HEK293 (cell line): ENCODE results near the gene ACOT7.

Experiments
- RBAK ChIP-seq: fragments of 450-650 bp; formaldehyde crosslinking; IDR thresholded peaks from 2 replicates; pipeline ENCODE4 v1.5.1; 2016; ENCODE audit warnings: missing biosample characterization, missing genetic modification characterization
- ZBTB17 ChIP-seq: fragments of 450-650 bp; formaldehyde crosslinking; IDR thresholded peaks from 2 replicates; pipeline ENCODE4 v1.5.1; 2016; ENCODE audit warnings: missing biosample characterization, missing genetic modification characterization
- ZNF121 ChIP-seq: fragments of 450-650 bp; formaldehyde crosslinking; IDR thresholded peaks from 2 replicates; pipeline ENCODE4 v1.5.1; 2016; ENCODE audit warnings: missing biosample characterization, missing genetic modification characterization
- ZNF146 ChIP-seq: fragments of 450-650 bp; formaldehyde crosslinking; IDR thresholded peaks from 2 replicates; pipeline ENCODE4 v1.5.1; 2016; ENCODE audit warnings: missing biosample characterization, missing genetic modification characterization
- ZNF335 ChIP-seq: fragments of 450-650 bp; formaldehyde crosslinking; conservative IDR thresholded peaks from 2 replicates; pipeline ENCODE4 v1.5.1; 2016; ENCODE audit warnings: missing biosample characterization, missing genetic modification characterization
- ZNF391 ChIP-seq: fragments of 450-650 bp; formaldehyde crosslinking; IDR thresholded peaks from 2 replicates; pipeline ENCODE4 v1.5.1; 2016; ENCODE audit warnings: low read depth, missing biosample characterization, missing genetic modification characterization, borderline replicate concordance
- ZNF521 ChIP-seq: fragments of 450-650 bp; formaldehyde crosslinking; IDR thresholded peaks from 2 replicates; pipeline ENCODE4 v1.5.1; 2017; ENCODE audit warnings: missing biosample characterization, mild to moderate bottlenecking, missing genetic modification characterization
- ZNF777 ChIP-seq: fragments of 450-650 bp; formaldehyde crosslinking; IDR thresholded peaks from 2 replicates; pipeline ENCODE4 v1.5.1; 2017; ENCODE audit warnings: missing biosample characterization, missing genetic modification characterization, borderline replicate concordance
- TF ChIP-seq, protein P1 (sequence below): fragments of 450-650 bp; formaldehyde crosslinking; IDR thresholded peaks from 2 replicates; pipeline ENCODE4 v1.5.1; 2017; ENCODE audit warnings: missing biosample characterization, missing genetic modification characterization
- TF ChIP-seq, protein P2 (sequence below): fragments of 450-650 bp; formaldehyde crosslinking; IDR thresholded peaks from 2 replicates; pipeline ENCODE4 v1.5.1; 2016; ENCODE audit warnings: missing biosample characterization, missing genetic modification characterization
- TF ChIP-seq, protein P3 (sequence below): fragments of 450-650 bp; formaldehyde crosslinking; IDR thresholded peaks from 2 replicates; pipeline ENCODE4 v1.5.1; 2017; ENCODE audit warnings: missing biosample characterization, mild to moderate bottlenecking, missing genetic modification characterization, moderate library complexity
- TF ChIP-seq, protein P4 (sequence below): fragments of 450-650 bp; formaldehyde crosslinking; IDR thresholded peaks from 2 replicates; pipeline ENCODE4; 2016; ENCODE audit warnings: missing biosample characterization, missing genetic modification characterization
- TF ChIP-seq, protein P5 (sequence below): fragments of 450-650 bp; formaldehyde crosslinking; conservative IDR thresholded peaks from 2 replicates; pipeline ENCODE4 v1.5.1; 2016; ENCODE audit warnings: low read depth, missing biosample characterization, missing genetic modification characterization
- TF ChIP-seq, protein P6 (sequence below): fragments of 450-650 bp; formaldehyde crosslinking; IDR thresholded peaks from 2 replicates; pipeline ENCODE4 v1.5.1; 2016; ENCODE audit warnings: missing biosample characterization, missing genetic modification characterization

Gene ACOT7

DNA sequence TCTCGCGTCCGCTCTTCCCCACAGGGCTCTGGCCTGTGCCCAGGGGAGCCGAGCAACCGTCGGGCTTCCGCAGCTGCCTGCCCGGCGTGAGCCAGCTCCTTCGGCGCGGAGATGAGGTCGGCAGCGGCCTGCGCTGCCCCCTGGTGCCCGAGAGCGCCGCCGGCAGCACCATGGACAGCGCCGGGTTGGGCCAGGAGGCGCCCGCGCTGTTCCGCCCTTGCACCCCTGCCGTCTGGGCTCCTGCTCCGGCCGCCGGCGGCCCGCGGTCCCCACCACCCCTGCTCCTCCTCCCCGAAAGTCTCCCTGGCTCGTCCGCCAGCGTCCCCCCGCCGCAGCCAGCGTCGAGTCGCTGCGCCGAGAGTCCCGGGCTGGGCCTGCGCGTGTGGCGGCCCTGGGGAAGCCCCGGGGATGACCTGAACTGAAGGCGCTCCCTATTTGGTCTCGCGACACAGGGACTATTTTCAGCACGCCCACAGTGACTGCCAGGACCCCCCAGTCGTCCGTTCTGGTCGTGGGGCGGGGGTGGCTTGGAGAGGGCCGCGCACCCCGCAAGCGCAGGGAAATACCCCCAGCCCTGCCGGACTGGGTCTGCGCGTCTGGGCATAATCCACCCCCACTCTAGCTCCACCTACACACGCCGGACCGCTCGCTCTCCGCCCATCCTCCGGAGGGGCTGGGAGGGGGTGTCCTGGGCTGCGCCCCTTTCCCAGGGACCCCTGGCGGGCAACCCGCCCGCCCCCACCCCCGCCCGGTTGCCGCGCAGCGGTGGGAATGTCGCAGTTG lies 148.3 kb downstream of the ACOT7 start (continued):
- TF ChIP-seq ZNF121 (tag by site-specific recombination) (0 out of 2 replicates have a peak, but pooled peaks have one; percentile 10), RBAK (no peak), ZNF521 (tag by site-specific recombination) (no peak), ZNF335 (tag by site-specific recombination) (peak; percentile 86), ZNF777 (tag by site-specific recombination) (peak; percentile 84; the same call in 1 of the 2 replicates), ZBTB17 (tag by site-specific recombination) (peak; percentile 35; the same call in 1 of the 2 replicates), ZNF146 (tag by site-specific recombination) (peak; percentile 5; the same call in 1 of the 2 replicates), ZNF391 (tag by site-specific recombination) (peak; percentile 78)
- TF ChIP-seq, protein P1, sequence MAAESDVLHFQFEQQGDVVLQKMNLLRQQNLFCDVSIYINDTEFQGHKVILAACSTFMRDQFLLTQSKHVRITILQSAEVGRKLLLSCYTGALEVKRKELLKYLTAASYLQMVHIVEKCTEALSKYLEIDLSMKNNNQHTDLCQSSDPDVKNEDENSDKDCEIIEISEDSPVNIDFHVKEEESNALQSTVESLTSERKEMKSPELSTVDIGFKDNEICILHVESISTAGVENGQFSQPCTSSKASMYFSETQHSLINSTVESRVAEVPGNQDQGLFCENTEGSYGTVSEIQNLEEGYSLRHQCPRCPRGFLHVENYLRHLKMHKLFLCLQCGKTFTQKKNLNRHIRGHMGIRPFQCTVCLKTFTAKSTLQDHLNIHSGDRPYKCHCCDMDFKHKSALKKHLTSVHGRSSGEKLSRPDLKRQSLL (tag by site-specific recombination) = 0 out of 2 replicates have a peak, but pooled peaks have one; percentile 8
- TF ChIP-seq, protein P2, sequence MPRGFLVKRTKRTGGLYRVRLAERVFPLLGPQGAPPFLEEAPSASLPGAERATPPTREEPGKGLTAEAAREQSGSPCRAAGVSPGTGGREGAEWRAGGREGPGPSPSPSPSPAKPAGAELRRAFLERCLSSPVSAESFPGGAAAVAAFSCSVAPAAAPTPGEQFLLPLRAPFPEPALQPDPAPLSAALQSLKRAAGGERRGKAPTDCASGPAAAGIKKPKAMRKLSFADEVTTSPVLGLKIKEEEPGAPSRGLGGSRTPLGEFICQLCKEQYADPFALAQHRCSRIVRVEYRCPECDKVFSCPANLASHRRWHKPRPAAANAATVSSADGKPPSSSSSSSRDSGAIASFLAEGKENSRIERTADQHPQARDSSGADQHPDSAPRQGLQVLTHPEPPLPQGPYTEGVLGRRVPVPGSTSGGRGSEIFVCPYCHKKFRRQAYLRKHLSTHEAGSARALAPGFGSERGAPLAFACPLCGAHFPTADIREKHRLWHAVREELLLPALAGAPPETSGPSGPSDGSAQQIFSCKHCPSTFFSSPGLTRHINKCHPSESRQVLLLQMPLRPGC (tag by site-specific recombination) = 0 out of 2 replicates have a peak, but pooled peaks have one; percentile 21
- TF ChIP-seq, protein P3, sequence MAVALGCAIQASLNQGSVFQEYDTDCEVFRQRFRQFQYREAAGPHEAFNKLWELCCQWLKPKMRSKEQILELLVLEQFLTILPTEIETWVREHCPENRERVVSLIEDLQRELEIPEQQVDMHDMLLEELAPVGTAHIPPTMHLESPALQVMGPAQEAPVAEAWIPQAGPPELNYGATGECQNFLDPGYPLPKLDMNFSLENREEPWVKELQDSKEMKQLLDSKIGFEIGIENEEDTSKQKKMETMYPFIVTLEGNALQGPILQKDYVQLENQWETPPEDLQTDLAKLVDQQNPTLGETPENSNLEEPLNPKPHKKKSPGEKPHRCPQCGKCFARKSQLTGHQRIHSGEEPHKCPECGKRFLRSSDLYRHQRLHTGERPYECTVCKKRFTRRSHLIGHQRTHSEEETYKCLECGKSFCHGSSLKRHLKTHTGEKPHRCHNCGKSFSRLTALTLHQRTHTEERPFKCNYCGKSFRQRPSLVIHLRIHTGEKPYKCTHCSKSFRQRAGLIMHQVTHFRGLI = peak; percentile 76; the same call in 1 of the 2 replicates
- TF ChIP-seq, protein P4, sequence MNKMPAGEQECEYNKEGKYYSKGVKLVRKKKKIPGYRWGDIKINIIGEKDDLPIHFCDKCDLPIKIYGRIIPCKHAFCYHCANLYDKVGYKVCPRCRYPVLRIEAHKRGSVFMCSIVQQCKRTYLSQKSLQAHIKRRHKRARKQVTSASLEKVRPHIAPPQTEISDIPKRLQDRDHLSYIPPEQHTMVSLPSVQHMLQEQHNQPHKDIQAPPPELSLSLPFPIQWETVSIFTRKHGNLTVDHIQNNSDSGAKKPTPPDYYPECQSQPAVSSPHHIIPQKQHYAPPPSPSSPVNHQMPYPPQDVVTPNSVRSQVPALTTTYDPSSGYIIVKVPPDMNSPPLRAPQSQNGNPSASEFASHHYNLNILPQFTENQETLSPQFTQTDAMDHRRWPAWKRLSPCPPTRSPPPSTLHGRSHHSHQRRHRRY (tag by site-specific recombination) = no peak
- TF ChIP-seq, protein P5, sequence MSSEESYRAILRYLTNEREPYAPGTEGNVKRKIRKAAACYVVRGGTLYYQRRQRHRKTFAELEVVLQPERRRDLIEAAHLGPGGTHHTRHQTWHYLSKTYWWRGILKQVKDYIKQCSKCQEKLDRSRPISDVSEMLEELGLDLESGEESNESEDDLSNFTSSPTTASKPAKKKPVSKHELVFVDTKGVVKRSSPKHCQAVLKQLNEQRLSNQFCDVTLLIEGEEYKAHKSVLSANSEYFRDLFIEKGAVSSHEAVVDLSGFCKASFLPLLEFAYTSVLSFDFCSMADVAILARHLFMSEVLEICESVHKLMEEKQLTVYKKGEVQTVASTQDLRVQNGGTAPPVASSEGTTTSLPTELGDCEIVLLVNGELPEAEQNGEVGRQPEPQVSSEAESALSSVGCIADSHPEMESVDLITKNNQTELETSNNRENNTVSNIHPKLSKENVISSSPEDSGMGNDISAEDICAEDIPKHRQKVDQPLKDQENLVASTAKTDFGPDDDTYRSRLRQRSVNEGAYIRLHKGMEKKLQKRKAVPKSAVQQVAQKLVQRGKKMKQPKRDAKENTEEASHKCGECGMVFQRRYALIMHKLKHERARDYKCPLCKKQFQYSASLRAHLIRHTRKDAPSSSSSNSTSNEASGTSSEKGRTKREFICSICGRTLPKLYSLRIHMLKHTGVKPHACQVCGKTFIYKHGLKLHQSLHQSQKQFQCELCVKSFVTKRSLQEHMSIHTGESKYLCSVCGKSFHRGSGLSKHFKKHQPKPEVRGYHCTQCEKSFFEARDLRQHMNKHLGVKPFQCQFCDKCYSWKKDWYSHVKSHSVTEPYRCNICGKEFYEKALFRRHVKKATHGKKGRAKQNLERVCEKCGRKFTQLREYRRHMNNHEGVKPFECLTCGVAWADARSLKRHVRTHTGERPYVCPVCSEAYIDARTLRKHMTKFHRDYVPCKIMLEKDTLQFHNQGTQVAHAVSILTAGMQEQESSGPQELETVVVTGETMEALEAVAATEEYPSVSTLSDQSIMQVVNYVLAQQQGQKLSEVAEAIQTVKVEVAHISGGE (tag by site-specific recombination) = 0 out of 2 replicates have a peak, but pooled peaks have one; percentile 25
- TF ChIP-seq, protein P6, sequence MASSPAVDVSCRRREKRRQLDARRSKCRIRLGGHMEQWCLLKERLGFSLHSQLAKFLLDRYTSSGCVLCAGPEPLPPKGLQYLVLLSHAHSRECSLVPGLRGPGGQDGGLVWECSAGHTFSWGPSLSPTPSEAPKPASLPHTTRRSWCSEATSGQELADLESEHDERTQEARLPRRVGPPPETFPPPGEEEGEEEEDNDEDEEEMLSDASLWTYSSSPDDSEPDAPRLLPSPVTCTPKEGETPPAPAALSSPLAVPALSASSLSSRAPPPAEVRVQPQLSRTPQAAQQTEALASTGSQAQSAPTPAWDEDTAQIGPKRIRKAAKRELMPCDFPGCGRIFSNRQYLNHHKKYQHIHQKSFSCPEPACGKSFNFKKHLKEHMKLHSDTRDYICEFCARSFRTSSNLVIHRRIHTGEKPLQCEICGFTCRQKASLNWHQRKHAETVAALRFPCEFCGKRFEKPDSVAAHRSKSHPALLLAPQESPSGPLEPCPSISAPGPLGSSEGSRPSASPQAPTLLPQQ = peak; percentile 88
